Ascending aorta (tissue), 2 donors: ENCODE measurements around the gene ZSCAN1. TPM values are rescaled to one million over a fixed set of nuclear protein-coding genes. Genes with fewer than 3 reads are reported as not detected.
A peak's percentile ranks its signal among the peaks of the same experiment; 100 is the strongest.

Source experiments
- DNase-seq, 2 donors: peaks; one replicate each; pipeline ENCODE4 v3.0.0-alpha.2; 2019; ENCODE audit warnings: low spot score in 2 of 2
- H3K27ac ChIP-seq, 2 donors: fragments of 200-600 bp; sonication (generic); one replicate each; pipeline ENCODE4 v1.5.1; 2016 to 2017; ENCODE audit warnings: mild to moderate bottlenecking in 1 of 2
- H3K27me3 ChIP-seq: fragments of 200-600 bp; sonication (generic); one replicate; pipeline ENCODE4 v1.5.1; 2017
- H3K36me3 ChIP-seq, 2 donors: fragments of 200-600 bp; sonication (generic); one replicate each; pipeline ENCODE4 v1.5.1; 2016
- H3K4me1 ChIP-seq, 2 donors: fragments of 200-600 bp; sonication (generic); one replicate each; pipeline ENCODE4 v1.5.1; 2016 to 2017; ENCODE audit warnings: mild to moderate bottlenecking in 1 of 2
- H3K4me3 ChIP-seq, 2 donors: fragments of 200-600 bp; sonication (generic); one replicate each; pipeline ENCODE4 v1.5.1; 2016 to 2017; ENCODE audit warnings: mild to moderate bottlenecking in 1 of 2
- H3K9me3 ChIP-seq, 2 donors: fragments of 200-600 bp; sonication (generic); one replicate each; pipeline ENCODE4 v1.5.1; 2016
- CTCF ChIP-seq, 3 experiments: fragments of 200-600 bp in 2 of 3; fragments of 450-650 bp in 1 of 3; sonication (generic) in 2 of 3; IDR thresholded peaks; one replicate each; pipeline ENCODE4 v1.5.1; 2016 to 2019; ENCODE audit warnings: antibody characterized with exemption in 3 of 3, mild to moderate bottlenecking in 1 of 3, moderate library complexity in 1 of 3
- intact Hi-C: fragments of 100-400 bp; cut with DNase I; formaldehyde crosslinking; loops from one replicate; pipeline ENCODE4 v1.15.1; 2023
- total RNA-seq: library from RNA; depleted of rRNA; stranded (reverse); fragments of >200 nt; gene quantifications from one replicate; pipeline ENCODE4 v1.1.0, GENCODE V29; 2016

ZSCAN1 gene
- not detected for total RNA-seq

- Histone ChIP-seq H3K4me3 (peak within 1 kb of the TSS; percentile 50 to 53), H3K36me3 (no peaks in the 10 kb centered on the region), H3K4me1 (no peaks in the 10 kb centered on the region), H3K27me3 (peaks cover 5% of the 10 kb centered on the region), H3K9me3 (peaks cover 0 to 34% of the 10 kb centered on the region in 2 donors), H3K27ac (no peak within 1 kb of the TSS)
- TF ChIP-seq CTCF (IDR thresholded peaks at IDR 0.05), result no peak
- peak in 1 of 2 donors; percentile 69 for DNase-seq
- intact Hi-C loops, result no loop called here
These were observed at the start of gene ZSCAN1 for GRCh38 chr19:58033741-58034476. ZSCAN1 (plus strand) TSS chr19:58034025; CDS start chr19:58037837, 3,812 bp downstream.

- Histone ChIP-seq H3K36me3 (peaks cover 55 to 86% of the 10 kb centered on the region in 2 donors), H3K9me3 (peaks cover 63 to 88% of the 10 kb centered on the region in 2 donors), H3K27me3 (no peaks in the 10 kb centered on the region), H3K4me3 (no peak overlapping the region), H3K27ac (no peak overlapping the region), H3K4me1 (no peaks in the 10 kb centered on the region)
- DNase-seq, result no peak
- intact Hi-C loops, result no loop called here
- no peak for TF ChIP-seq CTCF (IDR thresholded peaks at IDR 0.05)
These were observed 41.0 kb upstream of the ZSCAN1 start for GRCh38 chr19:57992841-57993240.

GRCh38 chr19:58000677-58001076 lies 33.1 kb upstream of the ZSCAN1 start:
- Histone ChIP-seq H3K36me3 (peaks cover 36 to 65% of the 10 kb centered on the region in 2 donors), H3K4me1 (peaks cover 4 to 11% of the 10 kb centered on the region in 2 donors), H3K4me3 (no peak overlapping the region), H3K27me3 (no peaks in the 10 kb centered on the region), H3K27ac (no peak overlapping the region), H3K9me3 (peaks cover 35 to 65% of the 10 kb centered on the region in 2 donors)
- DNase-seq, result no peak
- TF ChIP-seq CTCF (IDR thresholded peaks at IDR 0.05), result no peak
- intact Hi-C loops, result loop anchor here (5.0 kb wide), 3 partner anchors 152 to 613 kb away; partner anchors contain the start of genes ZNF329, ZNF416 and ZNF548

- H3K27ac ChIP-seq, result peak overlapping the region; percentile 89 to 93
- no peak for DNase-seq
- peak overlapping the region; percentile 78 to 98 for H3K4me3 ChIP-seq
- H3K36me3 ChIP-seq, result peaks cover 35 to 65% of the 10 kb centered on the region in 2 donors
- no peak for TF ChIP-seq CTCF (IDR thresholded peaks at IDR 0.05)
- intact Hi-C loops, result loop anchor here (1.0 to 5.0 kb wide), 7 partner anchors 57 to 1633 kb away; partner anchors contain the start of genes ZNF135, ZNF329, ZNF416 and ZNF417
- H3K27me3 ChIP-seq, result no peaks in the 10 kb centered on the region
- H3K4me1 ChIP-seq, result peaks cover 4 to 11% of the 10 kb centered on the region in 2 donors
- peaks cover 48 to 65% of the 10 kb centered on the region in 2 donors for H3K9me3 ChIP-seq
These were observed 31.9 kb upstream of the ZSCAN1 start for GRCh38 chr19:58001895-58002369.

GRCh38 chr19:58002384-58003173 lies 31.2 kb upstream of the ZSCAN1 start, which contains the start of gene ZNF606:
ZNF606 (minus strand) TSS chr19:58002820; CDS start chr19:58001319, 1,501 bp downstream.
- intact Hi-C loops, result loop anchor here (1.0 to 5.0 kb wide), 7 partner anchors 56 to 1634 kb away; partner anchors contain the start of genes ZNF135, ZNF329, ZNF416 and ZNF417
- no peak for TF ChIP-seq CTCF (IDR thresholded peaks at IDR 0.05)
- Histone ChIP-seq H3K27ac (peak within 1 kb of the TSS; percentile 89 to 93), H3K36me3 (peaks cover 32 to 65% of the 10 kb centered on the region in 2 donors), H3K27me3 (no peaks in the 10 kb centered on the region), H3K9me3 (peaks cover 53 to 70% of the 10 kb centered on the region in 2 donors), H3K4me1 (peaks cover 4 to 11% of the 10 kb centered on the region in 2 donors), H3K4me3 (peak within 1 kb of the TSS; percentile 78 to 98)
- peak; percentile 25 to 90 for DNase-seq
